ENCODE results near the gene PVALEF. TPM values are rescaled to one million over a fixed set of nuclear protein-coding genes. Genes with fewer than 3 reads are reported as not detected.

The PVALEF gene
- total and polyA plus RNA-seq, 11 donors, result not detected

DNA sequence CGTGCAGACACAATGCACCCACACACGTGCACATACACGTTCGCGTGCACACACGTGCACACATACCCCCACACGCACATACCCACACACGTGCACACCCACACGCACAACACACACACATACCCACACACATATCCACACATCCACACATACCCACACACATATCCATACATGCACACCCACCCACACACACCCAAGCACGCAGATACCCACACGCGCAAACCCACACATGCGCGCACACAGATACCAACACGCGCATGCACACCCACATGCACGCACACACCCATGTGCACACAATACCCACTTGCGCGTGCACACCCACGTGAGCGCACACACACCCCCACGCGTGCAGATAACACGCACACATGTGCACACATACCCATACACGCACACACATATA lies 26.8 kb upstream of the PVALEF start:
- no peak for DNase-seq
- intact Hi-C loops (cut with DNase I), result no loop called here

DNA sequence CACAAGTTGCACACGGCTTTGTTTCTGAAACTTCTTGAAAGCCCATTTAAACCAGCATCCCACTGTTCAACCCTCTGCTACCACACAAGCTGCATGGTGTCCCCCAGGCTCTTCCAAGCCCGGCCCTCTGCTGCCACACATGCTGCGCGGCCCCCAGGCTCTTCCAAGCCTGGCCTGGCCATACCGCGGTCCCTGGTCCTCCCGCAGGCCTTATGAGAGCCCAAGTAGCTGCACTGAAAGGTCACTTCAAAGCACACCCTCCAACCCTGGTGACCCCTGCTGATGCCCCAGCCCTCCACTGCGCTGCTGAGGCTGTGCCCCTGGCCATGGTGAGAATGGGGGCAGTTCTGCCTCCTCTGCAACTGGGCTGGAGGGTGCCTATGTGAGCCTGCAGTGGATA lies 25.9 kb upstream of the PVALEF start:
- no peak overlapping the region for H3K4me3 ChIP-seq
- no peaks in the 10 kb centered on the region for H3K36me3 ChIP-seq
- peaks cover 0 to 9% (median 4%) of the 10 kb centered on the region in 12 donors for H3K4me1 ChIP-seq
- no peaks in the 10 kb centered on the region for H3K9me3 ChIP-seq
- DNase-seq, result no peak
- intact Hi-C loops (cut with DNase I), result no loop called here
- TF ChIP-seq, protein P1, sequence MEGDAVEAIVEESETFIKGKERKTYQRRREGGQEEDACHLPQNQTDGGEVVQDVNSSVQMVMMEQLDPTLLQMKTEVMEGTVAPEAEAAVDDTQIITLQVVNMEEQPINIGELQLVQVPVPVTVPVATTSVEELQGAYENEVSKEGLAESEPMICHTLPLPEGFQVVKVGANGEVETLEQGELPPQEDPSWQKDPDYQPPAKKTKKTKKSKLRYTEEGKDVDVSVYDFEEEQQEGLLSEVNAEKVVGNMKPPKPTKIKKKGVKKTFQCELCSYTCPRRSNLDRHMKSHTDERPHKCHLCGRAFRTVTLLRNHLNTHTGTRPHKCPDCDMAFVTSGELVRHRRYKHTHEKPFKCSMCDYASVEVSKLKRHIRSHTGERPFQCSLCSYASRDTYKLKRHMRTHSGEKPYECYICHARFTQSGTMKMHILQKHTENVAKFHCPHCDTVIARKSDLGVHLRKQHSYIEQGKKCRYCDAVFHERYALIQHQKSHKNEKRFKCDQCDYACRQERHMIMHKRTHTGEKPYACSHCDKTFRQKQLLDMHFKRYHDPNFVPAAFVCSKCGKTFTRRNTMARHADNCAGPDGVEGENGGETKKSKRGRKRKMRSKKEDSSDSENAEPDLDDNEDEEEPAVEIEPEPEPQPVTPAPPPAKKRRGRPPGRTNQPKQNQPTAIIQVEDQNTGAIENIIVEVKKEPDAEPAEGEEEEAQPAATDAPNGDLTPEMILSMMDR (IDR thresholded peaks at IDR 0.05), result no peak
- no peak for TF ChIP-seq POLR2A (IDR thresholded peaks at IDR 0.05)
- WGBS, 4 donors, result 85 to 92% (median 90%) methylated on average over 8 of the region's 8 CpGs
- no peak overlapping the region for H3K27ac ChIP-seq
- ATAC-seq, result no peak
- H3K27me3 ChIP-seq, result no peaks in the 10 kb centered on the region

More for the DNA sequence above, 26.8 kb upstream of the PVALEF start:
- Histone ChIP-seq H3K4me3 (no peak overlapping the region), H3K27me3 (no peaks in the 10 kb centered on the region), H3K36me3 (no peaks in the 10 kb centered on the region), H3K9me3 (no peaks in the 10 kb centered on the region), H3K27ac (no peak overlapping the region), H3K4me1 (peaks cover 0 to 9% (median 4%) of the 10 kb centered on the region in 12 donors)
- no peak for ATAC-seq
- 93 to 96% (median 95%) methylated on average over 25 of the region's 25 CpGs for WGBS, 4 donors
- TF ChIP-seq, protein P1 (IDR thresholded peaks at IDR 0.05), result no peak
- no peak for TF ChIP-seq POLR2A (IDR thresholded peaks at IDR 0.05)

DNA sequence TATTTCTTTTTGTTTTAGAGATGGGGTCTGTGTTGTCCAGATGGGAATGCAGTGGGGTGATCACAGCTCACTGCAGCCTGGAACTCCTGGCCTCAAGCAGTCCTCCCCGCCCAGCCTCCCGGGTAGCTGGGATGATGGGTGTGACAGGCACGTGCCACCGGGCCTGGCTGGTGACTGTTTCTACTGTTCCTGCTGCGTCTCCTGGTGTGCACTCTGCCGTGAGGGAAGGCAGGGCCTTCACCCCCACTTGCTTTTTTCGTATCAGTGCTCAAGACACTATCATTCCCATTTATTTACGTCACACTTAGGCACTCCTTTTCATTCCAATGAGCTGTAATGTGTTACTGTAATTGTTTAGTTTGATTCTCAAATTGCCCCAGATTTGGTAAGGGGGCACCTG lies 25.3 kb upstream of the PVALEF start:
- DNase-seq (no peak), ATAC-seq (no peak)
- no peak for TF ChIP-seq POLR2A (IDR thresholded peaks at IDR 0.05)
- TF ChIP-seq, protein P1 (IDR thresholded peaks at IDR 0.05), result no peak
- Histone ChIP-seq H3K4me3 (no peak overlapping the region), H3K9me3 (no peaks in the 10 kb centered on the region), H3K36me3 (no peaks in the 10 kb centered on the region), H3K27ac (no peak overlapping the region), H3K4me1 (peaks cover 0 to 9% (median 4%) of the 10 kb centered on the region in 12 donors), H3K27me3 (no peaks in the 10 kb centered on the region)
- intact Hi-C loops (cut with DNase I), result loop anchor here in 3 of 10 donors (5.0 kb wide), 5 partner anchors 62 to 462 kb away; no protein-coding TSS in a partner anchor
- WGBS, 4 donors, result 78 to 86% (median 82%) methylated on average over 8 of the region's 8 CpGs

DNA sequence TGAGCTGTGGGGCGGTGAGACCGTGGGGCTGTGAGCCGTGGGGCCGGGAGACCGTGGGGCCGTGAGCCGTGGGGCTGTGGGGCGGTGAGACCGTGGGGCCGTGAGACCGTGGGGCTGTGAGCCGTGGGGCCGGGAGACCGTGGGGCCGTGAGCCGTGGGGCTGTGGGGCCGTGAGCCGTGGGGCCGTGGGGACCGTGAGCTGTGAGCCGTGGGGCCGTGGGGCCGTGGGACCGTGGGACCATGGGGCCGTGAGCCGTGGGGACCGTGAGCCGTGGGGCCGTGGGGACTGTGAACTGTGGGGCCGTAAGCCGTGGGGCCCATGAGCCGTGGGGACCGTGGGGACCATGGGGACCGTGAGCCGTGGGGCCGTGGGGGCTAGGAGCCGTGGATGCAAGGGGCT lies 24.6 kb upstream of the PVALEF start:
- no peak for ATAC-seq
- Histone ChIP-seq H3K4me1 (peaks cover 0 to 9% (median 4%) of the 10 kb centered on the region in 12 donors), H3K4me3 (no peak overlapping the region), H3K27me3 (no peaks in the 10 kb centered on the region), H3K27ac (no peak overlapping the region), H3K36me3 (no peaks in the 10 kb centered on the region), H3K9me3 (no peaks in the 10 kb centered on the region)
- no peak for DNase-seq
- WGBS, 4 donors, result 93 to 95% (median 94%) methylated on average over 30 to 37 of the region's 37 CpGs
- TF ChIP-seq, protein P1 (IDR thresholded peaks at IDR 0.05), result no peak
- TF ChIP-seq POLR2A (IDR thresholded peaks at IDR 0.05), result no peak
- intact Hi-C loops (cut with DNase I), result loop anchor here in 3 of 10 donors (5.0 kb wide), 5 partner anchors 62 to 462 kb away; no protein-coding TSS in a partner anchor

All from heart left ventricle (tissue), 16 donors.